Activated CD8-positive, alpha-beta memory T cell treated with anti-CD3 and anti-CD28 coated beads for 1 hour (primary cell): ENCODE data around the gene FEZ2.
A peak's percentile ranks its signal among the peaks of the same experiment; 100 is the strongest.
"Not testable (repeated sequence)": the region's sequence is repeated elsewhere in the genome, so short reads cannot be mapped to it uniquely, and the experiment has no call there.

ENCODE experiments used
- DNase-seq, 2 donors: peaks; one replicate each; pipeline ENCODE4 v3.0.0-alpha.2; 2020; ENCODE audit warnings: low read depth in 1 of 2; ENCODE audit errors: extremely low read depth in 1 of 2

The FEZ2 gene, protein sequence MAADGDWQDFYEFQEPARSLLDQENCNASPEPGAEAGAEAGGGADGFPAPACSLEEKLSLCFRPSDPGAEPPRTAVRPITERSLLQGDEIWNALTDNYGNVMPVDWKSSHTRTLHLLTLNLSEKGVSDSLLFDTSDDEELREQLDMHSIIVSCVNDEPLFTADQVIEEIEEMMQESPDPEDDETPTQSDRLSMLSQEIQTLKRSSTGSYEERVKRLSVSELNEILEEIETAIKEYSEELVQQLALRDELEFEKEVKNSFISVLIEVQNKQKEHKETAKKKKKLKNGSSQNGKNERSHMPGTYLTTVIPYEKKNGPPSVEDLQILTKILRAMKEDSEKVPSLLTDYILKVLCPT

GRCh38 chr2:36597532-36598377 lies at the start of gene FEZ2:
Gene FEZ2, minus strand, starts transcription at chr2:36598168. Its CDS starts 26 bp downstream, at chr2:36598142.
- peak; percentile 14 to 45 for DNase-seq

GRCh38 chr2:36634981-36635597 lies 37.1 kb upstream of the FEZ2 start:
- DNase-seq: no peak

DNA sequence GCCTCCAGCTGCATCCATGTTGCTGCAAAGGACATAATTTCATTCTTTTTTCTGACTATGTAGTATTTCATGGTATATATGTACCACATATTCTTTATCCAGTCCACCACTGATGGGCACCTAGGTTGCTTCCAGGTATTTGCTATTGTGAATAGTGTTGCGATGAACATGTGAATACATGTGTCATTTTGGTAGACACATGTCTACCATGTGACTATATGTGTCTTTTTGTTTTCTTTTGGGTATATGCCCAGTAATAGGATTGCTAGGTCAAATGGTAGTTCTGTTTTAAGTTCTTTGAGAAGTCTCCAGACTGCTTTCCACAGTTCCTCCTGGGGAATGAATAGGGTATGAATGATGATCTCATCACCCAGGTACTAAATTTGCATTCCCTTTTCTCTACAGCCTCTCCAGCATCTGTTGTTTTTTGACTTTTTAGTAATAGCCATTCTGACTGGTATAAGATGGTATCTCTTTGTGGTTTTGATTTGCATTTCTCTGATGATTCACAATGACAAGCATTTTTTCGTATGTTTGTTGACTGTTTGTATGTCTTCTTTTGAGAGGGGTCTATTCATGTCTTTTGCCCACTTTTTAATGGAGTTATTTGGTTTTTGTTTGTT lies 35.6 kb upstream of the FEZ2 start:
- no peak for DNase-seq

DNA sequence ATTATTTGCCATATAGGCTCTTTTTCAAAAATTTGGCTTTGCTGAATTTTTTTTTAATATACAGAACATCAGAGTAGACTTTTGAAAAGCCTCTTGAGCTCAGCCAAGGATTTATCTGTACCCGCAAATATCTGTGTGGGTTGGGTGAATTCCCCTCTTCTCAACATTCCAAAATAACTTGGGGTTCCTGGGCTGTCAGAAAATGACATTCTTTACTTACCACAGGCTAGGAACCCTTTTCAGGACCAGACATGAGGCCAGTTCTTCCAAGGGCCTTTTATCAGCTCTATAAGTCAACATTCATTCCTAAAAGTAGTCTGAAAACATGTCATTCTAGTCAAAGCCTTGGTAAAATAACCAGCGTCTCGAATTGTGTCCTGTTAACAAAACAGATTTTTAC lies 28.8 kb upstream of the FEZ2 start:
- no peak for DNase-seq

DNA sequence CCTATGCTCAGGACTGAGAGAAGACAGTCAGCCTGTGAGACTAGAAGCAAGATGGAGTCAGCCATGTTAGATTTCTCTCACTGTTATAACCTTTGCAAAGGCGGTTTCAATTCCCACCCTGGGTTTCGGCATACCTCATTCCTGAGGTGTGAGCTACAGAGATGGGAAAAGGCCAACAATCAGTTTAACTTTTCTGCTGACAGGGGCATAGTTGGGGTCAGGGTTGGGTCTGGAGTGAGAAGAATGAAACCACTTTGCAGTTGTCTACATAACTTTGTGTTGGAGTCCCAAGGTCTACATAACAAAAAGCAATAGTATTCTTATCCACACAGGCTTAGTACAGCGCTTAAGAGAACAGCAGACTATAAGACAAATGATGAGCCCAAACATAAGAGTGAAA lies 28.1 kb upstream of the FEZ2 start:
- DNase-seq: no peak

DNA sequence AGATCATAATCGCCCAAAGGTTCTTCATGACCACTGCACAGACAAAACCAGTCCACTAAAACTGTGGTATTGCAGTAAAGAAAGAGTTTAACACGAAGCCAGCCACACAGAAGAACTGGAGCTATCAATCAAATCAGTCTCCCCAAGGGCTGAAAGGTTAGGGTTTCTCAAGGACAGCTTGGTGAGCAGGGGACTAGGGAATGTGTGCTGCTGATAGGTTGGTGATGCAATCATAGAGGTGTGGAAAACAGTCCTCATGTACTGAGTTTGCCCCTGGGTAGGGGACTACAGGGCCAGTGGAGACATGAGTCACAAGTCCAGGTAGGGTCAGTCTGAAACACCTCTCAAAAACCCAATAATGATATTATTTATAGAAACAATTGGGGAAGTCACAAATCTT lies 27.3 kb upstream of the FEZ2 start:
- DNase-seq: no peak

- DNase-seq: no peak
Measured at GRCh38 chr2:36620321-36620720, 22.4 kb upstream of the FEZ2 start.

DNA sequence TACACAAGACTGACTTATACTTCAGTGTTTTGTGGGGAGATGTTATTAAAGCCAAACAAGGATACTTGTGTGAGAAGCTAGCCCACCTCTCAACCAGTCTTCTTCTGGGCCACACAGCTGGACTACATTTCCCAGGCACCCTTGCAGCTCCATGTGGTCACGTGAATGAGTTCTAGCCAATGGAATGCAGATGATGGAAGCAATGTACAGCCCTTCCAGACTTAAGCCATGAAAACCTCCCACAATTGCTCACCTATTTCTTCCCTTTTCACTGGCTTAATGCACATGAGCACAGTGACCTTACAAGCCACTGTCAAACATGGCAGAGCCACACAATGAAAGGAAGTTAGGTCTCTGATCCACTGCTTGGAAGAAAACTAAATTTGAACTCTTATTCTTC lies 20.4 kb upstream of the FEZ2 start:
- DNase-seq: no peak

DNA sequence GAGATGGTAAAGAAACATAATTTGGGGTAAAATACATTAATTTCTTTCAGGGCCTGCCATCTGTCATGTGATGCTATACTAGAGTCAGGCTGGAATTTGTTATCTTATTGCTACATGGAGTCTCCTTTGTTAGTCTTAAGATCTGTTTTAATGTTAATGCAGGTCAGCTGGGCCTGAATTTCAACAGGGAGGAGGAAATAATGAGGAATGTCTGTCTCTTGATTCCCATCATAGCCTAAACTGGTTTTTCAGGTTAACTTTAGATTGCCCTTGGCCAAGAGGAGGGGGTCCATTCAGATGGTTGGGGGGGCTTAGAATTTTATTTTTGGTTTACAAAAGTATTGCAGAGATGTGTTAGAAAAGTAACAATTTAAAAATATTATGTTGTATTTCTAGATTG lies 19.0 kb upstream of the FEZ2 start:
- DNase-seq: no peak

DNA sequence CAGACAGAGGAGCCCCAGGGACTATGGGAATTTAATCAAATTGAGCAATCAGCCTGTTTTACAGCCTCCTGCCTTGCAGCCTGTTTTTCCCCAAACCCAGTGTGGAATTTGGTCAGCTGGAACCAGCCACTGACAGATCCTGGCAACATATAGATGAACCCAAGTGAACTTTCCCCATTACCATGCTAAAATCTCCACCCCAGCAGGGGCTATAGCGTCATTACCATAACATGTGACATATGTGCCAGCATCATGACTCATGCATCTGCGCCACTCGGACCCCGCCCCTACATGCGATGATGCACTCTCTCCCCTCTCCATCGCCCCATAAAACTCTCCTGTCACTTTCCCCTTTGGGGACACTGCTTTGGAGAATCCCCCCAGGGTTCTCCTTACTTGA lies 17.3 kb upstream of the FEZ2 start:
- no peak for DNase-seq

- no peak for DNase-seq
Measured at GRCh38 chr2:36613801-36614200, 15.8 kb upstream of the FEZ2 start.

DNA sequence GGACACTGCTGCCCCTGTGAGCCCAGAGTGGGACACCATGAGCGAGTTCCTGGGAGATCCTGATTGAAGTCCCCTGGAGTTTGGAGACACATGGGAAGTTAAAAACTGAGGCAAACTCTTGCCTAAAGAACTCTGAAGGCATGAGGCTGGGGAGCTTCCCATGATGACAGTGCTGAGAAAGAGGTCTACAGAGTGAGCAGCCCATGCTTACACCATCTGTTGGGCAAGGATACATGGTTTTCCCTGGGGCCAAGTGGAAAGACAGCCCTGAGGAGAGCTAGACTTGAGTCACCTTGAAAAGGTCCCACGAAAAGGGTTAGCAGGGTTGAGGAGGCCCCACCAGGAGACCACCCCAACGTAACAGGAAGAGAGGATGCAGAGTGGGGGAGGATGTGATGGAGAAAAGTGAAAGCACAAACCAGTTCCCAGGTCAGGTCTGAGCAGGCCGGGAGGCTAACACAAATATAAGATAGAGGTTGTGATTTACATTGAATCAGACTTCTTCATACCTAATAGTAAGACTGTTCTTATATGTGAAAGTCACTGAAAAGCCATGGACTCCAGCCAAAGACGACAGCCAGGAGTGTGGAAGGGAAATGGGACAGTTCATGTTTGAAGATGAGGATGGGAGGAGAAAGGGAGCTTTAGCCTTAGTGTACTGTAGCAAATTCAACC lies 13.5 kb upstream of the FEZ2 start:
- no peak for DNase-seq

DNA sequence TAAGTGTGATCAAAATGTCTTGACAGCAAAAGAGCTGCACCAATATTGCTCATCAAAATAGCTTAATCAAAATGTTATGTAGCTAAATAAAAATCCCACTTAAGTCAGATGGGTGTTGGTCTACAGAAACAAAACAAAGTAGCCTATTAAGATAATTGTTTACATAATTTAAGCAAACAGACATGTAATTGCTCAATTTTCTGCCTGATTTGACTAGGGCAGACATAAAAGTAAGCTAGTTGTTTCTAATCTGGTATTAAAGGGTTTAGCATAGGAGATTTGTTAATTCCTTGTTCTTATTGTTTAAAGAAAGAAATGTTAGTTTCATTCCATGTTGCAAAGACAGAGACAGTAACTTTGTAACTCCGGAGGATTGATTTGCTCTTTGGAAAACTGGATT lies 11.5 kb upstream of the FEZ2 start:
- DNase-seq: no peak

GRCh38 chr2:36607947-36608346 lies 10.0 kb upstream of the FEZ2 start:
- no peak for DNase-seq

GRCh38 chr2:36606925-36607324 lies 9.0 kb upstream of the FEZ2 start:
- DNase-seq: no peak

GRCh38 chr2:36605273-36605672 lies 7.3 kb upstream of the FEZ2 start:
- DNase-seq: no peak

- DNase-seq: not testable (repeated sequence)
Measured at GRCh38 chr2:36603629-36604028, 5.7 kb upstream of the FEZ2 start.

GRCh38 chr2:36597003-36597531 lies 901 bp downstream of the FEZ2 start:
- no peak for DNase-seq

GRCh38 chr2:36596397-36596796 lies 1.6 kb downstream of the FEZ2 start:
- DNase-seq: no peak

DNA sequence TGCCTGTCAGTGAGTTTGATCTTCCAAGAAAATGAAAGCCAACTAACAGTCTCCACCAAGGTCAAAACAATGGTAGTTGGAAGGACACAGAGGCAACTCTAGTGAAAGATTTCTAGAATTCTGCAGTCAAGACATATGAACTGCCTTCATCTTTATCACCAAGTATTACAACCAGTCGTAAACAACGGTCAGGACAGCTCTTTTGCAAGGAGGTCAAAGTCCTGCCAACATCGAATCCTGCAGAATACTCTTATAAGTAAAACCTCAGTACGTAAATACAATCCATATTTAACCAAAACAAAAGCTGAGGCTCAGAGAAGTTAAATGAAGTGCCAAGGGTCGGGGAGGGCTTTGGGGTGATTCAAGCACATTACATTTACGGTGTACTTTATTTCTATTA lies 3.1 kb downstream of the FEZ2 start:
- DNase-seq: no peak

DNA sequence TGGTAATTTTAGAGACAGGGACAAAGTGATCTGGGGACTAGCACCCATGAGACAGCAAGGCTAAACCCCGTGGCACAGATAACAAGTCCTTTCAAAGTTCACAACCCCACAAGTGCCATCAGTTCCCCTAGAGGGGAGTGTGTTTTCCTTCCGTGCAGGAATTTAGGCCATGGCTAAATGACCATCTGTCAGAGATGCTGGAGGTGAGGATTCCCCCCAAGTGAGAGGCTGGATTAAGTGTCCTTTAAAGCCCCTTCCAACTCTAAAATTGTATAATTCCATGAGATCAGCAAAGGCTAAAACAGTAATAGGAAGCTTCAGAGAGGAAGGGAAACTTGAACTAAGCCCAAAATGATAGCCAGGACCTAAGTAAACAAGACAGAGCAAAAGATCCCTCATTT lies 8.7 kb downstream of the FEZ2 start:
- DNase-seq: no peak
